ENCODE data around the gene RAD52. TPM values are rescaled to one million over a fixed set of nuclear protein-coding genes. Genes with fewer than 3 reads are reported as not detected.

RAD52 gene
- total RNA-seq, 2 donors from 2014 or later: 10.5 to 13.5 TPM

DNA sequence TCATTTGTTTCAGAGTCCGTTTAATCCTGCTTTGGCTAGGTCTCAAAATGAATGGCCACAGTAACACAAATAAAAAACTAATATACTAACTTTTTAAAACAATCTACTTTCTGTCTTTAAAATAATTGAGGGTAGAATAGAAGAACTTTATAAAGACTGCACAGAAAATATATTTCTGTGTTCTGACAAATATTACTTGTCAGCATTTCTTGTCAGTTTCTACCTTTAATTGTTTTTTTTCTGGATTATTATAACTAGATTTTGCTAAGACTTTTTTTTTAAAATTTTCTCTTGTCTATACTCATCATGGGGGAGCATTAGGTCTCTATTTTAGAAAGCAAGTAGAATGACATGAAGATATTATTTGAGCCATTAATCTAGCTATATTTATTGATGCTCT lies 86.2 kb downstream of the RAD52 start:
- ATAC-seq (no peak), DNase-seq (no peak)
- H3K4me1 ChIP-seq: peaks cover 4% of the 10 kb centered on the region
- H3K4me3 ChIP-seq: no peak overlapping the region
- intact Hi-C loops (cut with DNase I): no loop called here
- TF ChIP-seq CTCF (IDR thresholded peaks at IDR 0.05) (no peak), POLR2A (IDR thresholded peaks at IDR 0.05) (no peak)
- peaks cover 5 to 14% of the 10 kb centered on the region in 2 donors for H3K36me3 ChIP-seq (replicated peaks in 1 of 2; ENCODE audit: insufficient read depth in 1 of 2, low read depth in 2 of 2)
- no peaks in the 10 kb centered on the region for H3K9me3 ChIP-seq
- no peaks in the 10 kb centered on the region for H3K27me3 ChIP-seq
- WGBS, 2 donors: 88 to 95% methylated on average over 1 of the region's 1 CpG
- H3K27ac ChIP-seq: no peak overlapping the region

DNA sequence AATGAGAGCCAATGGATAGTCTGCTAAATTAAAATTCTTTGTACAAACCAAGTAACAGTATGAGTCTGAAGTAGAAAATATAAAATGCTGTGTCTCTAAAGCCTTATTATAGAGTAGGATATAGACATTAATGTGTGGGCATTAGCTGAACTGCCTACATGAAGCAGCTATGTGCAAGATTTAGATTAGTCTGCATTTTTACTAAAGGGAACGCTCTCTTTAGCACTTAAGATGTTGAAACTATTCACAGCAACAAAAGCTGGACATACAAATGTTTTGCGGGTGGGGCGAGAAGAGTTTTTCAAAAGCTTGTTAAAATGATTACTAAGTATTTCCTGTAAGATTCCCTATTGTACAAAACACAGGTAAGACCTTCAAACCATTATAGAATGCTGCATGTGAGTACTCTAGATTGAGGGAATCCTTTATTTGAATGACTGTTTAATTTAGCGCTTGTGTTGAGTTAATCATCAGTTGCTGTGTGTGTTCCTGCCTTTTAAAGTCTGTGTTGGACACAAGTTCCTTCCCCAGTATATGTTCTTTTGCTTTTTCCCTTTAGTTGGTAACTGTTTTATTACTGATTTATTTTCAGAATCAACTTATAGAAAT lies 87.1 kb downstream of the RAD52 start:
- peaks cover 5 to 10% of the 10 kb centered on the region in 2 donors for H3K36me3 ChIP-seq (replicated peaks in 1 of 2; ENCODE audit: insufficient read depth in 1 of 2, low read depth in 2 of 2)
- WGBS, 2 donors: 95 to 96% methylated on average over 4 of the region's 4 CpGs
- TF ChIP-seq POLR2A (IDR thresholded peaks at IDR 0.05) (no peak), CTCF (IDR thresholded peaks at IDR 0.05) (no peak)

More for the DNA sequence above, 87.1 kb downstream of the RAD52 start:
- no peak overlapping the region for H3K4me3 ChIP-seq
- H3K4me1 ChIP-seq: peaks cover 7% of the 10 kb centered on the region
- no peak for DNase-seq
- no peak overlapping the region for H3K27ac ChIP-seq
- intact Hi-C loops (cut with DNase I): no loop called here
- no peaks in the 10 kb centered on the region for H3K27me3 ChIP-seq
- ATAC-seq: no peak
- no peaks in the 10 kb centered on the region for H3K9me3 ChIP-seq

Other genes starting within 250 kb of the RAD52 start
- gene WNK1, start 197.1 kb downstream of the RAD52 start, total RNA-seq: 10 to 100 TPM; 56.6 to 96.6 TPM
- gene ERC1, start 41.5 kb upstream of the RAD52 start, total RNA-seq: 10 to 100 TPM; 20.8 to 29.0 TPM

All from body of pancreas (tissue), 4 donors.